Effector CD8-positive, alpha-beta T cell (primary cell): ENCODE results near the gene METTL9.
"Not testable (repeated sequence)": the region's sequence is repeated elsewhere in the genome, so short reads cannot be mapped to it uniquely, and the experiment has no call there.

Source experiments
- DNase-seq: peaks from one replicate; lab custom pipeline; 2025; lab: John Stamatoyannopoulos, UW
- total RNA-seq, 4 experiments: gene quantifications; one replicate each; lab custom pipeline; 2026; lab: John Stamatoyannopoulos, UW

The METTL9 gene
- 75.2 to 110 (median 105) reads per million in 4 experiments for total RNA-seq

DNA sequence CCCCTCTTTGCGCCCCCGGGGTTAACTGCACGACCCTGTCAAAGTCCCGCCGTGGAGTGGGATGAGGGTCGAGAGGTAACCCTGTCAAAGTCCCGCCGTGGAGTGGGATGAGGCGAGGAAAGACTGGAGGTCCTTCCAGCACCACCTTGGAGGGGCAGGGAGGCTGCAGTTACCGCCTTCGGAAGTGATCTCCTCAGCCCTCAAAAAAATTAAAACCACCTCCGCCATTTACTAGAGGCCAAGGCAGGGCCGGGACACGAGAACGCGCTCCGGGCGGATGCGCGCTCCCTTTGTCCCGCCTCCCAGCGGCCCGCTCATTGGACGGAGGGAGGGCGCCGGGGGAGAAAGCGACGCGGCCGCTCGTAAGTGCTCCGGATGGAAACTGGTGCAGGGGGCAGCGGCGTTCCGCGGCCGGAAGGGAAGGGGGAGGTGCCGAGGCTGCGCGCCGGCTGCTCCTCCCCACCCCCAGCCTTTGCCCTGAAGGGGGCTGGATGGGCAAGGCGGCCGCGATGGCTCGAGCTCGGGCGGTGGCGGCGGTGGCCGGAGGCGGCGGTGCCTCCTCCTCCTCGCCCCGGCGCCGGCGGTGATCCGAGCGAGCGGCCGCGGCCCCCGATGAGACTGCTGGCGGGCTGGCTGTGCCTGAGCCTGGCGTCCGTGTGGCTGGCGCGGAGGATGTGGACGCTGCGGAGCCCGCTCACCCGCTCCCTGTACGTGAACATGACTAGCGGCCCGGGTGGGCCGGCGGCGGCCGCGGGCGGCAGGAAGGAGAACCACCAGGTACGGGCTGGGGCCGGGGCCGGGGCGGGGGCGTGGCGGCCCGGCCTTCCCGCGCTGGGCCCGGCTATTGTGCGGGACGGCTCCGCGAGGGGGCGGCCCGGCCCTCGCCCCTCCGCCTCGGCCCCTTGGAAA, at the start of gene METTL9:
Gene METTL9, plus strand, starts transcription at position 456 of the 909 bp plus-strand sequence. Its CDS starts 157 bp downstream, at position 613.
- peak; percentile 89 for DNase-seq

DNA sequence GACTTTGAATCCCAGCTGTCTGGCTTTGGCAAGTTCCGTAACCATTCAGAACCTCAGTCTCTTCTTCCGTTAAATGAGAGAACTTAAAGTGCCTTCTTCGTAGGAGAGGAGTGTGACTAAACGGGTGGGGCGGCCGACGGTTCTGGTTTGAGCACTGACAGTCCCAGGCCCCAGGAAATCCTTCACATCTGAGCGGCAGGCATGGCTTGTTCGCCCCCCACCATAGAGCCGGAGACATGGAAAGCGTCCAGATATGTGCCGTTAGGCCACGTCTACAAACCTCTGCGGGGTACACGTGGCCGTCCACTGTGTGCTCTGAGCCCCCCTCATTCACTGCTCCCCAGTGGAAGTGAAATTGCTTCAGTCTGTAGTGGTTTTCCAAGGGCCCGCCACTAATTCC, 49.4 kb upstream of the METTL9 start:
- not testable (repeated sequence) for DNase-seq

DNA sequence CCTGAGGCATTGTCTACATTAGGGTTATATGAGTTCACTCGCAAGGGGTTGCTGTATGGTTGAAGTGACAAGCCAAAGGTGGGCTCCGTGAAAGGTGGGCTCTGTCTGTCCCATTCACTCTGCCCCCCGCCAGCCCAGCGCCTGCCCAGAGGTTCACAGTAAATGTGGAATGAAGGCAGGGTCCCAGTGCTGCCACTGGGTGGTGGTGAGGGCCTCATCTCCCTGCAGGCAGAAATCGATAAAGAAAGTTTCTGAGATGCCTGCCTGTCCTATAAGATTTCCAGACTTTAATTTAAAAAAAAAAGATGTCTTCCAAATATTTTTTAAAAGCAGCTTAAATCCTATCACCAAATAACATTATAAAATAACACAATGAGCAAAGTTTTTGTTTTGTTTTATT, 48.9 kb upstream of the METTL9 start:
- DNase-seq: not testable (repeated sequence)

DNA sequence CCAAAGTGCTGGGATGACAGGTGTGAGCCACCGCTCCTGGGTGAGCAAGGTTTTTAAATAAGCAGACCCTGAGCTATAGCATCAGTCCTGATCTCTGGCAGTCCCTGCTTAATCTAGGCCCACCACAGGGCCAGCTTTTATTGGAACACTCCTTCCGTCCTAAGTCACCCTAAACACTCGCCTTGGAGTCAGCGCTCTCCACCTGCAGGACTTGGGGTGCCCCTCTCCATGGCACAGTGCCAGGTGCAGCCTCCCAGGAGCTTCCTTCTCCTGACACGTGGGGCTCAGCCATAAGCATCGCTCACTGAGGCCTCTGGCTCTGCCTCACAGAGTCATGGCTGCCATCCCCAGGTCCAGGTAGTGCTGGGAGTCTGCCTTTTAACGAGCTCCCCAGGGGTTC, 48.3 kb upstream of the METTL9 start:
- DNase-seq: not testable (repeated sequence)

DNA sequence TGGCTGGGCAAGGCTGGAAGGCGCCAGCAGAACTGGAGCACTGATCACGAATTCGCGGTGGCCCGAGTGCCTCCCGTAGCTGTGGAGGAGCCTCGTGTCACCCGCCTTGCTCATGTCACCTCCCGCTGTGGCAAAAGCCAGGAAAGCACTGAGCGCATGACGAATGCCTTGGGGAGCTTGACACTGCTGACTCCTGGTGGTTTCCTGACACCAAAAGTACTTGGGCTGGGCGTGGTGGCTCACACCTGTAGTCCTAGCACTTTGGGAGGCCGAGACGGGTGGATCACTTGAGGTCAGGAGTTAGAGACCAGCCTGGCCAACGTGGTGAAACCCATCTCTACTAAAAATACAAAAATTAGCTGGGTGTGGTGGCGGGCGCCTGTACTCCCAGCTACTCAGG, 47.8 kb upstream of the METTL9 start:
- not testable (repeated sequence) for DNase-seq

DNA sequence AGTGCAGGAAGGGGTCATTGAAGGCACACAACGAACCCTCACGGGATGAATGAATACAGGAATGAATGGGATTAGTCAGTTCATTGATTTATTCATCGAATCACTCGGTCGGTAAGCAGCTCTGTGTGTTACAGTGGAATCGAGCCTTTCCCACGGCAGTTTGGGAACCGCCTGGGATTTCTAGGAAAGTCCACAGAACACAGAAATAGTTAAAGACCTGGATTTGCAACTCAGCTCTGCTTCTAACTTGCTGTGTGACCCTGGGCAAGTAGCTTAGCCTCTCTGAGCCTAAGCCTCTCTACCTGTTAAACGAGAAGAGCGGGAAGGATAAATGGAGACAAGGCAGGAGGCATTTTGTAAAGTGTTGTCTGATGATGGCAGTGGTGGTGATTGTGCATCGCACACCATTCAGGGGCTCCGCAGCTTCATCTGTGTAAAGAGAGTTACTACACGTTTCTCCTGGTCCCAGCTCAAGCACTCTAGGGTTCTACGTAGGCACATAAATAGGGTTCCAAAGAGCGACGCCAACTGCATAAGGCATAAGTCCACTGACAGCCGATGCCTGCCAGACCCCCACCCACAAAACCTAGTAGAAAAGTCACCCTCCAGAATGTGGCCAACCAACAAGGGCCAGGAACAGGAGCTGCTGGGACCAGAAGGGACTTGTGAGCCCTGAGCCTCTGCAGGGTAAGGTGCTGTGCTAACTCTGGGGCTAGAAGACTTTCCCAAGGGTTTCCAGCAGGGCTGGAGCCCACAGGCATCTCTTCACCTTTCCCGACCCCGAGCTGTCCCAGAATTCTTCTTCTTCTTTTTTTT, 45.7 kb upstream of the METTL9 start:
- DNase-seq: not testable (repeated sequence)

DNA sequence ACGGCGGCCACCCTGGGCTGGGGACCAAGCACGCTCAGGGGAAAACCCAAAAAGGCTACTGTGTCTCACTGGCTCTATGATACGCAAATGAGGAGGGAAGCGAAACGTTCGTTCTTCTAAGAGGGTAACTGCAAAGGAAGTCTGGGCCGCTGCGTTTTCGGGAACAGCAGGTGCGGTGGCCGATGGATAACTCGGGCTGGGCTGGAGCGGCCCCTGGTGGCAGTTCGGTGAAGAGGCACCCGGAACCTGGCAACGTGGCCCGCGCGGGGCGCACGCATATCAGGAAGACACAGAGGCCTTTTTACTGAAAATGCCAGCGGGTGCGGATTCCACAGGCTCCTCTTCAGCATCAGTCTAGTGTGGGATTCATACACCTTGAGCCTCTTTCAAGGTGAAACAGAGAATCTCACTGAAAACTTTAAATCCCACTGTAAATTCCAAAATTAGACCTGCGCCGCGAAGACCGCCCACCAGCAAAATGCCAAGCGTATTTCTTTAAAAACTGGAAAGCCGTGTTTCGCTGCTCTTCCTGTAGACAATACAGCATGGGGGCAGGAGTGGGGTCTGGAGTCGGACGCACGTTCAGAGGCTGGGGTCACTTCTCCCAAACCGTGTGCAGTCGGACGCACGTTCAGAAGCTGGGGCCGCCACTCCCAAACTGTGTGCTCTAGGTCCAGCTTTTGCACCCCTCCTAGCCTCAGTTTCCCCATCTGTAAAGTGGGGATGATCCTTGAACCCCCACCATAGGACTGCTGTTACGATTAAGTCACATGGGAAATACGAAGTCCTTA, 44.4 kb upstream of the METTL9 start:
- peak; percentile 78 for DNase-seq

DNA sequence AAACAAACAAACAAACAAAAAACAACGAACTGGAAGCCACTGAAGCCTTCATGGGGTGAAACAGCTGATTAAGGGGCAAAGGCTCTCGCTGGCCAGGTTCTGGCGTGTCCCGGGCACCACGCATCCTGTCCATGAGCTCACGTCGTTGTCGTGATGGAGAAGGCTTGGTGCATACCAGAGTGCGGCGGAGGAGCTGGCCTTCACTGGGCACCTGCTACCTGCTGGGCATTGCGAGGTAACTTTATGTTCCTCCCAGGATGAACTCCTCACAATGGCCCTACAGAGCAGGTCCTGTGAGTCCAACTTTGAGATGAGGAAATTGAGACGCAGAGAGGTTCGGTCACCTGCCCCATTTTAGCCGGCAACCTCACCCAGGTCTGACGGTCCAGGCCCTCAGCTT, 43.8 kb upstream of the METTL9 start:
- DNase-seq: not testable (repeated sequence)

DNA sequence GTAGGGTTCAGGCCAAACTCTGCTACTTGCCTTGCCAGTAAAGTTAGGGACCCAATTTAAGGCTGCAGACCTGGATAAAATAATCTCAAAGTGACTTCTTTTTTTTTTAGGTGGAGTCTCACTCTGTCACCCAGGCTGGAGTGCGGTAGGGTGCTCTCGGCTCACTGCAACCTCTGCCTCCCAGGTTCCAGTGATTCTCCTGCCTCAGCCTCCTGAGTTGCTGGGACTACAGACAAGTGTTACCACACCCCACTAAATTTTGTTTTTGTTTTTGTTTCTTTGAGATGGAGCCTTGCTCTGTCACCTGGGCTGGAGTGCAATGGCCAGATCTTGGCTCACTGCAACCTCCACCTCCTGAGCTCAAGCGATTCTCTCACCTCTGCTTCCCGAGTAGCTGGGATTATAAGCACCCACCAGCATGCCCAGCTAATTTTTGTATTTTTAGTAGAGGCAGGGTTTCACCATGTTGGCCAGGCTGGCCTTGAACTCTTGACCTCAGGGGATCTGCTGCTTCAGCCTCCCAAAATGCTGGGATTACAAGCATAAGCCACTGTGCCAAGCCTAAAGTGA, 43.3 kb upstream of the METTL9 start:
- not testable (repeated sequence) for DNase-seq

DNA sequence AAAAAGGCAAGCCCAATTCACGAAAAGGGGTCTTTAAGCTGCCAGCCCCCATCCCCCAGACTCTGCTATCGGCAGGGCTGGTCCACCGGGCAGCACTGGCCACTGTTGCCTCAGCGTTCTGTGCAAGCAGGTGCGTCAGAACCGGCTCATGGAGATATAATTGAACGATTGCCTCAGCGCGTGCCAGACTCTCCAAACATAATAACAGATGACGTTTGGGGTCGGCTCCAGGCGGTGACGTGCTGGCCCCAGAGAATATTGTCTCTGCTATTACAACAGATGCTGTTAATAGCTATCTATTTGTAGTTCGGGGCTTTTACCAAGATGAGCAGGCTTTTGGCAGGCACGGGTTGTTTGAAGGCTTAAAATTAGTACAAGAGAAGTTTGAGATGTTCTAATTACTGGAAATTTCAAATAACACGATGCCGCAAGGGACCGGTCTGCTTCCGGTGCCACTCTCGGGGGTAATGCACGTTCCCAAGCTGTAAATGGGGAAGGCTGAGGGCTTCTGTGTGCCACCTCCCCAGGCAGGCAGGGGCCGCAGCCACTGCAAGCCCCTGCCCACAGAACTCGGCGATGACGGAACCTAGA, 42.6 kb upstream of the METTL9 start:
- not testable (repeated sequence) for DNase-seq

DNA sequence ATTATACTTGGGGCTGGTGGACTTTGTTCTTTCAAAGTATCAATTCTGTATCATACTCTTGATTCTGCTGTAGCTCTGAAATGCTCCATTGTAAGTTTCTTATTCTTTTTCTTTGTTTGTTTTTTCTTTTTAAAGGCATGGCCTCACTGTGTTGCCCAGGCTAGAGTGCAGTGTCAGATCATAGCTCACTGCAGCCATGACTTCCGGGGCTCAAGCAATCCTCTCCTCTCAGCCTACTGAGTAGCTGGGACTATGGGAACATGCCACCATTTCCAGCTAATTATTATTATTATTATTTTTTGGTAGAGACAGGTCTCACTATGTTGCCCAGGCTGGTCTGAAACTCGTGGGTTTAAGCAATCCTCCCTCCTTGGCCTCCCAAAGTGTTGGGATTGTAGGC, 38.9 kb upstream of the METTL9 start:
- DNase-seq: no peak

DNA sequence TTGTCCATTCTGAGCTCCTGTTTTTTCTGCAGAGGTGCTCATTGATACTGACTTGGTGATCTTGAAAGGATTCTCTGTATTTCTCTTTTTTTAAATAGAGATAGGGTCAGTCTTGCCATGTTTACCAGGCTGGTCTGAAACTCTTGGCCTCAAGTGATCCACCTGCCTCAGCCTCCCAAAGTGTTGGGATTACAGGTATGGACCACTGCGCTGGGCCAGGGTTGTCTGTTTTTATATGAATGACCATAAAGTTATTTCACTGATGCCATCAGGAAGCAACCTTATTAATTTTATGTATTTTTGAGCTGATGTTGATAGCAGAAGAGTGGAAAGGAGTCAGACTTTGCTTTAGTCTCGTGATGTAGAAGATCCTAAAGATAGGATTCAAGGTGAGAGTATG, 35.7 kb upstream of the METTL9 start:
- DNase-seq: no peak

DNA sequence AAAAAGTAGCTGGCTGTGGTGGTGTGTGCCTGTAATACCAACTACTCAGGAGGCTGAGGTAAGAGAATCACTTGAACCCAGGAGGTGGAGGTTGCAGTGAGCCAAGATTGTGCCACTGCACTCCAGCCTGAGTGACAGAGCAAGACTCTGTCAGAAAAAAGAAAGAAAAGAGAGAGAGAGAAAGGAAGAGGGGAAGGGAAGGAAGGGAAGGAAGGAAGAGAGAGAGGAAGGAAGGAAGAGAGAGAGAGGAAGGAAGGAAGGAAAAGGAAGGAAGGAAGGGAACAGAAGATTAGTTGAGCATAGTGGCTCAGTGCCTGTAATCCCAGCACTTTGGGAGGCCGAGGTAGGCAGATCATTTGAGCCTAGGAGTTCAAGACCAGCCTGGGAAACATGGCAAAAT, 35.0 kb upstream of the METTL9 start:
- not testable (repeated sequence) for DNase-seq

DNA sequence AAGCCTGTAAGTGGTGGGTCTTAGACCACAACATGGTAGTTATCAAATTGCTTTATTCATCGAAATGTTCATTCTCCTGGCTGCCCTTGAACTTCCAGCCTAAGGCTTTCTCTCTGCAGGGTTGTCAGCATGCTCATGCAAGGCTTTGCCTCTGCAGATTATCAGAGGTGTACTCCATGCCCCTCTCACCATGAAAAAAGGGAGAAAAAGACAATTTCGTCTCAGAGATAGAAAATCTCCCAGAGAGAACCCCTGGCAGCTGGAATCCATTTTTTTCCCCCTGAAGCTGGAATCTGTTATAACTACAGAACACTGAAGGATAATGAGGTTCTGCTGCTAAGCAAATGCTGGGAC, 33.9 kb upstream of the METTL9 start:
- DNase-seq: no peak

DNA sequence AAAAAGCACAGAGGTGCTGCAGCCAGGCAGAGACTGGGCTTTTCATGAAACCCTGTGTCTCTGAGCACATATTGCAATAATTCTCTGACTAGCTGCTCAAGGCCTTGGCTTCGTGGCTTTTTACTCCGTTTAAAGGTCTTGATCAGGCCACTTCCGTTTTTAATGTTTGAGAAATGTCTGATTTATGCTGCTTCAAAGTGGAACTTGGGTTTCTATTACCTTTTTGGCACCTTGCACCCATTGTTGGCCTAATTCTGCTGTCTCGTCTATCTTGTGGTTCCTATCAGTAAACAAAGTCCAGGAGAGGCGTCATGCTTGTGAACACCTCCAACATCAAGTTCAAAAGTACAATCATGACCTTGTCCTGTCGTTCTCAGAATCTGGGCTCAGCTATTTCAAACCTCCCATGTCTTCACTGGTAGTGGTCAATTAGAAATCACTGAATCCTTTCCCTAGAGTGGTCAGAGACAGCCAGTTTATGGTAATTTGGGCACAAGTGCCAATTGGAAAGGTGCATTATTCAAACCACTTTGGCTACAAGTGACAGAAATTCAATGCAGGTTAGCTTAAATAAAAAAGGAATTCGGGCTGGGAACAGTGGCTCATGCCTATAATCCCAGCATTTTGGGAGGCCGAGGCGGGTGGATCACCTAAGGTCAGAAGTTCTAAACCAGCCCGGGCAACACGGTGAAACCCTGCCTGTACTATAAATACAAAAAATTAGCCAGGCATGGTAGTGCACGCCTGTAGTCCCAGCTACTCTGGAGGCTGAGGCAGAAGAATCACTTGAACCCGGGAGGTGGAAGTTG, 33.3 kb upstream of the METTL9 start:
- DNase-seq: no peak

DNA sequence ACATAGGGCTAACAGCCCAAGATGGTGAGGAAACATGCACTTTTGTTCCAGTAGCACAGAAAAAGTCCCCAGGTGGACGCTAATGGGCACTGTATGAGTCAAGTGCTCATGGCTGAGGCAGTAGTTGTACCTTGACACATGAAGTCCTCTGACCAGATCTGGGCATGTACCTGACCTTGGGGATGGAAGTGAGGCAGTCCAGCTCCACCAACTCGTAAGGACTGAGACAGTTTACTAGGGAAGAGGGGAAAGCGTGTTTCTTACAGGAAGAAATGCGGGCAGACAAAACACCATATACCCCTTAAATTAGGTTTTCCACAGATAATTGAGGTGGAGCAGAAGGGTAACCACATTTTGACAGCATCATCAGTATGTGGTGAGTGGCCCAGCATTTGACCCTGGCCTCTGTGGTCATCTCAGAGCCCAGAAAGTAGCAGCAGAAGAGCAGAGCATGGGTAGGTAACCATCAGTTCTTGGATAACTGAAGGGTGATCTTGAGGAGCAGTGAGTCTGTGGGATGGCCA, 32.4 kb upstream of the METTL9 start:
- DNase-seq: no peak

DNA sequence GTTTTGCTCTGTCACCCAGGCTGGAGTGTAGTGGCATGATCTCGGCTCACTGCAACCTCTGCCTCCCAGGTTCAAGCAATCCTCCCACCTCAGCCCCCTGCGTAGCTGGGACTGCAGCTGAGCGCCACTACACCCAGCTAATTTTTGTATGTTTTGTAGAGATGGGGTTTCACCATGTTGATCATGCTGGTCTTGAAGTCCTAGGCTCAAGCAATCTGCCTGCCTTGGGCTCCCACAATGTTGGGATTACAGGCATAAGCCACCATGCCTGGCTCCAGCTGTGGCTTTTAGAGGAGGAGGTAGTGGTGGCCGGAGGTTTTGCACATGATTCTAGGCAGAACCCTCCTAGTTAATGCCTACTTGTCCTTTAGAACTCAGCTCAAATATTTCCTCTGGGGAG, 31.9 kb upstream of the METTL9 start:
- DNase-seq: not testable (repeated sequence)

DNA sequence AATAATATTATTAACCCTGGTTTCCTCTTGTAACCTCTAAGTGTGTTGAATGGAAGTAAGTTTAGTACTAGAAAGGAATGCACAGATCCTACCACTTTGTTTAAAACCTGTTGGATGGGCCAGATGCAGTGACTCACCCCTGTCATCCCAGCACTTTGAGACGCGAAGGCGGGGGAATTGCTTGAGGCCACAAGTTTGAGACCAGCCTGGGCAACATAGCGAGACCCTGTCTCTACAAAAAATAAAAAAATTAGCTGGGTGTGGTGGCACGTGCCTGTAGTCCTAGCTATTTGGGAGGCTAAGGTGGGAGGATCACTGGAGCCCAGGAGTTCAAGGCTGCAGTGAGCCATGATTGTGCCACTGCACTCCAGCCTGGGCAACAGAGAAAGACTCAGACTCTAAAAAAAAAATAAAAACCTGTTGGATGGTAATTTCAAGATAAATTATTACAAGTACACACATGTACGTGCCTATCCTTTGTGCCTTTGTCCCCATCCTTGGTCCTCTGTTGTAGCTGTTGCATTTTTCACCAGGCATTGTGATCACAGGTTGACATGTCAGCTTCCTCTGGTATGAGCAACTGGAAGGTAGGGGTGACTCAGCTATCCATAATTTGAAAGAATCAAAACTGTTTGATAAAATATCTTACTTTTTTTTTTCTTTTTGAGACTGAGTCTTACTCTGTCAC, 30.7 kb upstream of the METTL9 start:
- DNase-seq: no peak

DNA sequence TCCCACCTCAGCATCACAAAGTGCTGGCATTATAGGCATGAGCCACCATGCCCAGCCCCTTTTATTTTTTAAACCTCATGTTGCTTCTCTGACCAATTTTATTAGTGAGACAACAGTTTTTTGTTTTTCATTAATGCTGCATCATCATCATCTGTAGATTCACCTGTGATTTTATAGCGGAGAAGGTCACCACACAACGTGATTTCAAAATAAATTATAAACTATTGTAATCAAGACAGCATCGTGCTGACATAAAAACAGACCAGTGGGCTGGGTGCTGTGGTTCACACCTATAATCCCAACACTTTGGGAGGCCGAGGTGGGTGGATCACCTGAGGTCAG, 28.7 kb upstream of the METTL9 start:
- DNase-seq: no peak

DNA sequence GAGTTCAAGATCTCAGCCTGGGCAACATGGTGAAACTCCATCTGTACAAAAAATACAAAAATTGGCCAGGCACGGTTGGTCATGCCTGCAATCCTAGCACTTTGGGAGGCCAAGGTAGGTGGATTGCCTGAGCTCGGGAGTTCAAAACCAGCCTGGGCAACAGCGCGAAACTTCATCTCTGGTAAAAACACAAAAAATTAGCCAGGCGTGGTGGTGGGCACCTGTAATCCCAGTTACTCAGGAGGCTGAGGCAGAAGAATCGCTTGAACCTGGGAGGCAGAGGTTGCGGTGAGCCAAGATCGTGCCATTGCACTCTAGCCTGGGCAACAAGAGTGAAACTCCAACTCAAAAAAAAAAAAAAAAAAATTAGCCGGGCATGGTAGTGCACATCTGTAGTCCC, 25.9 kb upstream of the METTL9 start:
- not testable (repeated sequence) for DNase-seq
